GM12875 (cell line): Measurements from ENCODE around the gene DDAH1.

Experiments used
- H3K4me3 ChIP-seq: one replicate; pipeline ENCODE4 v1.5.1; 2011; ENCODE audit warnings: low read depth, low read length, control low read depth
- TF ChIP-seq, protein P1 (sequence below): IDR thresholded peaks from 2 replicates; pipeline ENCODE4 v1.5.1; 2011; ENCODE audit warnings: low read depth, mild to moderate bottlenecking, control low read depth, inconsistent platforms, low read length, moderate library complexity, borderline replicate concordance; ENCODE audit not compliant: insufficient read depth

DDAH1 gene

DNA sequence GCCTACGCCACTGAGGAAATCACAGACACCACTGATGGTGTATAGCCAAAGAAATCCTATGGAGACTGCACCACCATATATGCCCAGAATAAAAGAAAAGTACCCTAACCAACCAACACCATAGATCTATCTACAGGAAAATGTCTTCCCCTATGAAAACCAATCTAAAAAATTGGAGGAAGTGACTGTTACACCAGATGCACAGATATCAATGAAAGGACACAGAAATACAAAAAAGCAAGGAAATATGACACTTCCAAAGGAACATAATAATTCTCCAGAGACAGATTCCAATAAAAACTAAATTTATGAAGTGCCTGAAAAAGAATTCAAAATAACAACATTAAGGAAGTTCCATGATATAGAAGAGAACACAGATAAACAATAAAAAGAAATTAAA lies 131.8 kb downstream of the DDAH1 start:
- TF ChIP-seq, protein P1, sequence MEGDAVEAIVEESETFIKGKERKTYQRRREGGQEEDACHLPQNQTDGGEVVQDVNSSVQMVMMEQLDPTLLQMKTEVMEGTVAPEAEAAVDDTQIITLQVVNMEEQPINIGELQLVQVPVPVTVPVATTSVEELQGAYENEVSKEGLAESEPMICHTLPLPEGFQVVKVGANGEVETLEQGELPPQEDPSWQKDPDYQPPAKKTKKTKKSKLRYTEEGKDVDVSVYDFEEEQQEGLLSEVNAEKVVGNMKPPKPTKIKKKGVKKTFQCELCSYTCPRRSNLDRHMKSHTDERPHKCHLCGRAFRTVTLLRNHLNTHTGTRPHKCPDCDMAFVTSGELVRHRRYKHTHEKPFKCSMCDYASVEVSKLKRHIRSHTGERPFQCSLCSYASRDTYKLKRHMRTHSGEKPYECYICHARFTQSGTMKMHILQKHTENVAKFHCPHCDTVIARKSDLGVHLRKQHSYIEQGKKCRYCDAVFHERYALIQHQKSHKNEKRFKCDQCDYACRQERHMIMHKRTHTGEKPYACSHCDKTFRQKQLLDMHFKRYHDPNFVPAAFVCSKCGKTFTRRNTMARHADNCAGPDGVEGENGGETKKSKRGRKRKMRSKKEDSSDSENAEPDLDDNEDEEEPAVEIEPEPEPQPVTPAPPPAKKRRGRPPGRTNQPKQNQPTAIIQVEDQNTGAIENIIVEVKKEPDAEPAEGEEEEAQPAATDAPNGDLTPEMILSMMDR: no peak
- H3K4me3 ChIP-seq: no peak overlapping the region

DNA sequence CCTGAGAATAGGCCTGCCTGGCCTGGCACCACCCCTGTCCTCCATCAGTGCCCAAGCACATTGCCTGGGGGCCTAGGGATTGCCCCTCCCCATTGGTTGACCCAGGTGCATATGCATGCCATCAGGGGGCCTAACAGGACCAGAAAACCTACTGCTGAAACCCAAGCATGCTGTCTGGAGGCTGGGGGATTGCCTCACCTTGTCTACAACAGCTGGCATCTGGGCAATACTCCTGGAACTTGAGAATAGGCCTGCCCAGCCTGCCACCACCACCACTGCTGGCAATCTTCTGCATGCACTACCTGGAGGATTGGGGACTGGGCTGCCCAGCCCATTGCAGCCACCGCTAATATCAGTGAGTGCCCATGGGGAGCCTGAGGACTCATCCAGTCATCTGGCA lies 132.4 kb downstream of the DDAH1 start:
- TF ChIP-seq, protein P1: no peak

DNA sequence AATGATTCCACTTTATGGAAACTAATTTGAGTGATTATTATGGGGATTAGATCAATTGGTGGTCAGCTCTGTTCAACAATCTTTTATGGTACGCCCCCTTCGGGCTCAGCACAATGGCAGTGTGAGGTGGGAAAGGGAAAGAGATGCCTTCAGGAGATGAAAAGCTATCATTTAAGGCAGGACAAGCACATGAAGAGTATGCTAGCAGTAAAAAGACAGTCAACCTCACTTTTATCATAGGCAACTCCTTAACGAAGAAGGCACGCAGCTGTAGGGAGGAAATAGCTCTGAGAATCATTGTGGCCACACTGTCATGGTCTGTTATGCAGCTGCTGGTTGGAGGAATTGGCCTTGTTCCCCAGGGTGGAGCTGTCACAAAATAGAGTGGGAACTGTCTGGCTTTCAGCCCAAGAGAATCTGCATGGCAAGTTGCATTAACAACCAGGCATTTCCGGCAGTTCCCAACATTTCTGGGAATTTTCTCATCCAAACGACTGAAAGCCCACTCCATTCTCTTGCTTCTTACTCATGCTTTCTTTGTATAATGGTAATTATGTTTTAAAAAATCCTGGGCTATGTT lies 134.2 kb downstream of the DDAH1 start:
- no peak overlapping the region for H3K4me3 ChIP-seq
- TF ChIP-seq, protein P1: no peak

More for the DNA sequence above, 132.4 kb downstream of the DDAH1 start:
- no peak overlapping the region for H3K4me3 ChIP-seq

DNA sequence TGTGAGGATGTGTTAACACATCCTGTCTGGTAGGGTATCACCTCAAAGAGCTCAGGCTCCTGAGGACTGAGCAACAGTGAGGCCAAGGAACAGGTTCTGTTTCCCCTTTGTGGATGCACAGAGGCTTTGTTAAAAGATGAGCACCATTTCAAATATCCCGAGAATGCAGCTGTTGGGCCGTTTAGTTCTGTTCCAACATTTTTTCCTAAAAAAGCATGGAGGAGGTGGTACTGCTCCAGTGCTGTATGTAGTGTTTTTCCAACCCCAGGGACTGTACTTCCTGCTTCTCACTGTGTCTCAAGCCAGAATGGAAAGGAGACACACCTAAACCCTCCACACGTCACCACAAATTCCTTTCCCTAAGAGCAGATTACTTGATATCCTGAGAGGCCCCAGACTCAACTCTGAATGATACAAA lies 134.7 kb downstream of the DDAH1 start:
- TF ChIP-seq, protein P1: no peak
- H3K4me3 ChIP-seq: no peak overlapping the region

DNA sequence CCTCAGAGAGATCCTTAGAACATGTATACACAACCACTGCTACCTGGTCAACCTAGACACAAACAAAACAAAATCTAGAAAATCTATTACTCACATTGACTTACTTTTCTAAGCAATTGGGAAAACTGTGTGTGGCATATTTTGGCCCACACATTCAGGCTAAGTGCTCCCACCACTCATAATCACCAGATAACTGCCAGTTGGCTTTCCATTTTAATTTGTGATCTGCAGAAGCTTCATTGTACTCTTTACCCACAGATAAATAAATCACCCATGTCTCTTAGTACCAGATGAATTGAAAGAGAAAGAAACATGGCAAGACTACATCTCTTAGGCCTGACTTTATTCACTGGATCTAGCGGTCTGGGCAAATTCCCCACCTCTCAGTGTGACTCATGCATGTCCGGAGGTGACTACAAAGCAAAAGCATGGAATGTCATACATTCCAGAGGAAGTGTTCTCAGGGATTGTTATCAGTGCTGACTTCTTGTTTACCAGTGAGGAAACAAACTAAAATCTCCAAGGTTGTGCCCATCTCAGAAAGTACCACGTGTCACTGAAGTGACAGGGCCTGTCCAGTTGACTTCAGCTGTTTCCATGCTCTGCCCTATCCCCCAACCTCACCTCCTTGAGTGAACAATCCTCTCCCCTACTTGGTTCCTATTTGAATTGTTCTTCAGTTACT lies 136.1 kb downstream of the DDAH1 start:
- TF ChIP-seq, protein P1: no peak

DNA sequence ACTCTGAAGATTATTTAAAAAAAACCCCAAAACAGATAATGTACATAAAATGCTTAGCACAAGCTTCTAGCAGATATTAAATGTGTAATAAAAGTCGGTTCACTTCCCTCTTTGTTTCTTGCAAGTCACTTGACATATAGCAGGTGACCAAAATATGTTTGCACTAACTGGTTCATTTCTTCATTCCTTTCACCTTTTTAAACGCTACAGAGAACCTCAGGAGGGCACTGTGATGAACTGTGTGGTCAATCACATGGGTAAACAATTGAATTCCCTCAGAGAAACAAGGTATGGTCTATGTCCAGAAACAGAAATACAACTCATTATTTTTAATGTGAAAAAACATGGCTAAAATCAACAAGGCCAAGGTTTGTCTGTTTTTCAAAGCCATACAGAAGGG lies 137.2 kb downstream of the DDAH1 start:
- no peak overlapping the region for H3K4me3 ChIP-seq
- TF ChIP-seq, protein P1: no peak

More for the DNA sequence above, 136.1 kb downstream of the DDAH1 start:
- no peak overlapping the region for H3K4me3 ChIP-seq

DNA sequence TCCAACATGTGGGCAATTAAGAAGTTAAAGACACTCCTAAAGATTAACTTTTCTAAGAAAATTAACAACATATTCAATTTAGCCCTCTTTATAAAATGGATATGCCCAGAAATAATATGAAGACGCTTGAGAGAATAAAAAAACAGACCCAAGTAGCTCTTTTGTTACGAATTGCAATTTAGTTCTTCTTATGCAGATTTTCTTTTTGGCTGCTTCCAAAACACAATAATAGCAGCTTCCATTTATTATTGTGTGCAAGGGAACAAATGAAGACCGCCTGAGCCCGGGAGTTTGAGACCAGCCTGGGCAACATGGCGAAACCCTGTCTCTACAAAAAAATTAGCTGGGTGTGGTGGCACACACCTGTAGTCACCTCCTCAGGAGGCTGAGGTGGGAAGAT lies 138.1 kb downstream of the DDAH1 start:
- TF ChIP-seq, protein P1: no peak

More for the DNA sequence above, 138.1 kb downstream of the DDAH1 start:
- H3K4me3 ChIP-seq: no peak overlapping the region
